ENCODE data around the gene CDC14B. TPM values are rescaled to one million over a fixed set of nuclear protein-coding genes. Genes with fewer than 3 reads are reported as not detected.

Gene CDC14B
- total RNA-seq, 1 donor from 2014 or later: 39.3 TPM

DNA sequence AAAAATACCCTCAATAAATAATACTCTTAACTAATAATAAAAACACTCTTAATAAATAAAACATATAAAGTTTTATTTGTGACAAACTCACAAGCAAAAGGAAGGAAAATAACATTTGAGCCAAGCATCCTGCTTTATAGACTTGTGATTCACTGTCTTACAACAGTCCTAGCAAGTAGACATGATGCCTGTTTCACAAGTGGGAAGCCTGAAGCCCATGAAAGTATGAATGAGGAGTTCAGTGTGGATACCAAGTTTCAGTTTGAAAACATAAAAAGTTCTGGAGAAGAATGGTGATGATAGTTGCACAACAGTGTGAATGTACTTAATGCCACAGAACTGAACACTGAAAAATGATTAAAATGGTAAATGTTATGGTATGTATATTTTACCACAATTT, 158.8 kb downstream of the CDC14B start:
- no peaks in the 10 kb centered on the region for H3K27me3 Mint-ChIP-seq (ENCODE audit: low read depth)
- no peak for DNase-seq (ENCODE audit: low spot score in 2 of 2, unreplicated experiment in 2 of 2)
- no peak overlapping the region for H3K4me3 Mint-ChIP-seq
- no peak overlapping the region for H3K27ac Mint-ChIP-seq
- H3K9me3 Mint-ChIP-seq: no peaks in the 10 kb centered on the region
- TF ChIP-seq, protein P1, sequence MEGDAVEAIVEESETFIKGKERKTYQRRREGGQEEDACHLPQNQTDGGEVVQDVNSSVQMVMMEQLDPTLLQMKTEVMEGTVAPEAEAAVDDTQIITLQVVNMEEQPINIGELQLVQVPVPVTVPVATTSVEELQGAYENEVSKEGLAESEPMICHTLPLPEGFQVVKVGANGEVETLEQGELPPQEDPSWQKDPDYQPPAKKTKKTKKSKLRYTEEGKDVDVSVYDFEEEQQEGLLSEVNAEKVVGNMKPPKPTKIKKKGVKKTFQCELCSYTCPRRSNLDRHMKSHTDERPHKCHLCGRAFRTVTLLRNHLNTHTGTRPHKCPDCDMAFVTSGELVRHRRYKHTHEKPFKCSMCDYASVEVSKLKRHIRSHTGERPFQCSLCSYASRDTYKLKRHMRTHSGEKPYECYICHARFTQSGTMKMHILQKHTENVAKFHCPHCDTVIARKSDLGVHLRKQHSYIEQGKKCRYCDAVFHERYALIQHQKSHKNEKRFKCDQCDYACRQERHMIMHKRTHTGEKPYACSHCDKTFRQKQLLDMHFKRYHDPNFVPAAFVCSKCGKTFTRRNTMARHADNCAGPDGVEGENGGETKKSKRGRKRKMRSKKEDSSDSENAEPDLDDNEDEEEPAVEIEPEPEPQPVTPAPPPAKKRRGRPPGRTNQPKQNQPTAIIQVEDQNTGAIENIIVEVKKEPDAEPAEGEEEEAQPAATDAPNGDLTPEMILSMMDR (IDR thresholded peaks at IDR 0.05; ENCODE audit: unreplicated experiment): no peak
- peaks cover 6% of the 10 kb centered on the region for H3K4me1 Mint-ChIP-seq
- peaks cover 19% of the 10 kb centered on the region for H3K36me3 Mint-ChIP-seq

DNA sequence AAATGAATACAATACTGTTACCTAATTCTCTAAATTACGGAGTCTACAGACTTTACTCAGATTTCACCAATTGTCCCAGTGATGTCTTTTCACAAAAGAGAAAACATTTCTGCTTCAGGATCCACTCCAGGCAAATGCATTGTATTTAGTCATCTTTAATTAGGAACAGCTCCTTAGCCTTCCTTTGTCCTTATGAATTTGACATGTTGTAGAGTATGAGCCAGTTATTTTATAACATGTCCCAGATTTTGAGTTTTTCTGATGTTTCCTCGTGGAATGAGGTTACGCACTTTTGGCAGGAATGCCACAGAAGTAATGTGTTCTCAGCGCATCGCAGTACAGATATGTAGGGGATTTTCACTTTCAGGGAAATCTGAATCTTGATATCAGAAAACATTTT, 159.2 kb downstream of the CDC14B start:
- TF ChIP-seq, protein P1 (IDR thresholded peaks at IDR 0.05; ENCODE audit: unreplicated experiment): no peak
- Mint-ChIP-seq H3K4me1 (peaks cover 6% of the 10 kb centered on the region), H3K9me3 (no peaks in the 10 kb centered on the region), H3K27ac (no peak overlapping the region), H3K4me3 (no peak overlapping the region), H3K36me3 (peaks cover 14% of the 10 kb centered on the region), H3K27me3 (ENCODE audit: low read depth) (no peaks in the 10 kb centered on the region)
- DNase-seq (ENCODE audit: low spot score in 2 of 2, unreplicated experiment in 2 of 2): no peak

DNA sequence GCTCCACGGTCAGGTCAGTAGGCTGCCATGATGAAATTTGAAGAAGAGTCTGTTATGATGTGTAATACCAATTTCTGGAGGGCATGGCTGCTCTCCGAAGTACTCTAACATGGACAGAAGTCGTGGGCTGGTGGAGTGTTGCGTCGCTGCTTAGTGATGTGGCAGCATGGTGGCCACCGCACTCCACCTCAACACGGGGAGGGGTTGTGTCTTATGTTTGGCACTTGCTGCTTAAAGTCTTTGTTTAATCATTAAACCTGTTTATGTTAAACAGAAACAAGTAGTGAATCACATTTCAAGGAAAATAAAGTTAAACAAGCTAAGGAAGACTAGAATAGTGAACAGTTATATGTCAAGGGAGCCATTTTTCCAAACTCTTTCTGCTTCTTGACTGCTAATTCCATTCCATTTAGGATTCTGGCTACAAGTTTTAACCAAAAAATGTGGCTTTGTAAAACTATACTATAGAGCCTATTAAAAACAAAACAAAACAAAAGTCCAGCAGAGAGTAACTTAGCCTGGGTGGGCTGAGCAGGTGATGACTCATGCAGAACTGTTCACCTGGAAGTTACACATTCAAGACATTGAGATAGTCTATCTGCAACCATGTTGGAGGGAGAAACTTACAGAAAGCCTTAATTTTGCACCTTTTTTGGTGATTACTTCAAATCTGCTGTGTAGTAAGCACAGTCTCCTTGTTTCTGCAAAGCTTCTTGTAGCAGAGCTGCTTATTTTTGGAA, 160.2 kb downstream of the CDC14B start:
- Mint-ChIP-seq H3K36me3 (peaks cover 12% of the 10 kb centered on the region), H3K4me1 (peaks cover 6% of the 10 kb centered on the region), H3K4me3 (no peak overlapping the region), H3K27me3 (ENCODE audit: low read depth) (no peaks in the 10 kb centered on the region), H3K9me3 (no peaks in the 10 kb centered on the region), H3K27ac (no peak overlapping the region)
- TF ChIP-seq, protein P1 (IDR thresholded peaks at IDR 0.05; ENCODE audit: unreplicated experiment): no peak
- DNase-seq (ENCODE audit: low spot score in 2 of 2, unreplicated experiment in 2 of 2): no peak

DNA sequence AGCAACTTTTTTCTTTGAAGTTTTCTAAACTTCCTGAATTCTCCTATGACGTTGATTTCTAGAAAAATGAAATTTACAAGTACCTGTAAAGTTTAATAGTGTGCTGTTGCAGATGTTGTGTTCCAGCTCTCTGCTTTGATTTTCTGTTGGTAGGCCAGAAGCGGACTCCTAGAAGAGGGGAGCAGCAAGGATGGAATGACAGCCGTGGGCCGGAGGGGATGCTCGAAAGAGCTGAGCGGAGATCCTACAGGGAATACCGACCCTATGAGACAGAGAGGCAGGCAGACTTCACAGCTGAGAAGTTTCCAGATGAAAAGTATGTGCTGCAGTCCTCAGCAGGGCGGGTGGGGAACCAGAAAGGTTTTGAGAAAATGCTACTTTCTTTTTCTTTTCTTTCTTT, 161.4 kb downstream of the CDC14B start:
- Mint-ChIP-seq H3K27ac (no peak overlapping the region), H3K27me3 (ENCODE audit: low read depth) (no peaks in the 10 kb centered on the region), H3K9me3 (no peaks in the 10 kb centered on the region), H3K36me3 (peaks cover 12% of the 10 kb centered on the region), H3K4me3 (no peak overlapping the region), H3K4me1 (peaks cover 11% of the 10 kb centered on the region)
- no peak for DNase-seq (ENCODE audit: low spot score in 2 of 2, unreplicated experiment in 2 of 2)
- TF ChIP-seq, protein P1 (IDR thresholded peaks at IDR 0.05; ENCODE audit: unreplicated experiment): no peak

DNA sequence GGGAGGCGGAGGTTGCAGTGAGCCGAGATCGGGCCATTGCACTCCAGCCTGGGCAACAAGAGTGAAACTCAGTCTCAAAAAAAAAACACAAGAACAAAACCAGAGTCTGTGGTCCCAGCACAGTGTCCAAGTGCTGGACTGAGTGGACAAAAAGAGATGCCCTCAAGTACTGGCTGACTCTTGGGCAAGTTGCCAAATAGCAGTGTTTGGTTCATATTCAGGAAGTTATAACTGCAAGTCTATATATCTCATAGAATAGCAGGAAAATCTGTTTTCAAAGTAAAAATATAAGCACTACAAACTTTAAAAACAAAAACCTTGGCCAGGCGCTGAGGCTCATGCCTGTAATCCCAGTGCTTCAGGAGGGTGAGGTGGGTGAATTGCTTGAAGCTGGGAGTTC, 162.4 kb downstream of the CDC14B start:
- TF ChIP-seq, protein P1 (IDR thresholded peaks at IDR 0.05; ENCODE audit: unreplicated experiment): no peak
- Mint-ChIP-seq H3K27me3 (ENCODE audit: low read depth) (no peaks in the 10 kb centered on the region), H3K9me3 (no peaks in the 10 kb centered on the region), H3K4me3 (no peak overlapping the region), H3K4me1 (peaks cover 15% of the 10 kb centered on the region), H3K27ac (peak overlapping the region; percentile 50), H3K36me3 (peaks cover 12% of the 10 kb centered on the region)
- DNase-seq (ENCODE audit: low spot score in 2 of 2, unreplicated experiment in 2 of 2): no peak
